Common myeloid progenitor, CD34-positive (primary cell): ENCODE results near the gene EHD2.

ENCODE experiments used
- CTCF ChIA-PET: fragments of 350-600 bp; sonication (Branson Sonifier 250); formaldehyde crosslinking; loops from one replicate; lab custom pipeline; 2021; ENCODE audit warnings: antibody characterized with exemption; lab: Charles Lee
- POLR2A ChIA-PET: fragments of 350-600 bp; sonication (Branson Sonifier 250); formaldehyde crosslinking; loops from one replicate; lab custom pipeline; 2021; ENCODE audit warnings: antibody characterized with exemption; lab: Charles Lee
- DNase-seq, 3 donors: peaks; one replicate each; pipeline versions ENCODE4 v3.0.0 to v3.0.0-alpha.2; 2013
- H3K27ac ChIP-seq, 2 experiments: 1 replicate in 1 of 2; 2 replicates in 1 of 2; pipeline ENCODE4 v1.7.0; 2013; ENCODE audit warnings: inconsistent platforms in 2 of 2, low read length in 2 of 2, mild to moderate bottlenecking in 2 of 2, low read depth in 1 of 2, moderate library complexity in 1 of 2; ENCODE audit not compliant: severe bottlenecking in 2 of 2, insufficient read depth in 1 of 2, poor library complexity in 1 of 2
- H3K27me3 ChIP-seq, 5 experiments: replicated peaks in 2 of 5; 1 replicate in 3 of 5; 2 replicates in 2 of 5; pipeline versions ENCODE4 v1.6.1 to v1.7.0; 2013; ENCODE audit warnings: low read length in 4 of 5, mild to moderate bottlenecking in 2 of 5, moderate library complexity in 2 of 5, inconsistent platforms in 1 of 5; ENCODE audit not compliant: insufficient read depth in 5 of 5, control insufficient read depth in 4 of 5
- H3K36me3 ChIP-seq, 4 experiments: 1 replicate in 2 of 4; 2 replicates in 2 of 4; pipeline versions ENCODE4 v1.6.1 to v1.7.0; 2013; ENCODE audit warnings: low read length in 3 of 4, control low read depth in 1 of 4, mild to moderate bottlenecking in 1 of 4; ENCODE audit not compliant: control insufficient read depth in 4 of 4, insufficient read depth in 4 of 4
- H3K4me1 ChIP-seq, 4 experiments: 1 replicate in 3 of 4; 2 replicates in 1 of 4; pipeline versions ENCODE4 v1.6.1 to v1.7.1; 2013; ENCODE audit warnings: low read length in 3 of 4, mild to moderate bottlenecking in 3 of 4, control low read depth in 1 of 4, inconsistent platforms in 1 of 4, moderate library complexity in 1 of 4; ENCODE audit not compliant: control insufficient read depth in 4 of 4, insufficient read depth in 4 of 4; ENCODE audit errors: control extremely low read depth in 1 of 4
- H3K4me3 ChIP-seq, 7 experiments: 1 replicate in 4 of 7; 2 replicates in 3 of 7; pipeline versions ENCODE4 v1.5.1 to v1.7.0; 2013; ENCODE audit warnings: mild to moderate bottlenecking in 7 of 7, low read length in 6 of 7, moderate library complexity in 6 of 7, inconsistent platforms in 2 of 7, low read depth in 2 of 7, control low read depth in 1 of 7; ENCODE audit not compliant: insufficient read depth in 4 of 7, control insufficient read depth in 1 of 7; ENCODE audit errors: extremely low read depth in 1 of 7
- H3K9me3 ChIP-seq, 5 experiments: 1 replicate in 4 of 5; 2 replicates in 1 of 5; pipeline versions ENCODE4 v1.6.1 to v1.7.1; 2013; ENCODE audit warnings: low read length in 4 of 5, mild to moderate bottlenecking in 2 of 5, inconsistent platforms in 1 of 5, low read depth in 1 of 5, moderate library complexity in 1 of 5; ENCODE audit not compliant: control insufficient read depth in 4 of 5, insufficient read depth in 2 of 5; ENCODE audit errors: control extremely low read depth in 1 of 5
- WGBS: methylation state at CpG from one replicate; pipeline ENCODE4 v1.1.5; 2013; ENCODE audit not compliant: insufficient coverage; 5-methylcytosine and 5-hydroxymethylcytosine counted together

The EHD2 gene

GRCh38 chr19:47673426-47673825 lies 39.8 kb upstream of the EHD2 start:
- DNase-seq: no peak
- 100% methylated on average over 2 of the region's 7 CpGs for WGBS
- no peaks in the 10 kb centered on the region for H3K27me3 ChIP-seq
- POLR2A ChIA-PET: no interaction called here
- no peaks in the 10 kb centered on the region for H3K9me3 ChIP-seq
- H3K27ac ChIP-seq: no peak overlapping the region
- H3K36me3 ChIP-seq: peaks cover 2 to 37% (median 22%) of the 10 kb centered on the region in 4 experiments
- H3K4me3 ChIP-seq: no peak overlapping the region
- CTCF ChIA-PET: interaction anchor here (1.7 kb wide), 1 partner anchor 12 kb away, joined by 3 read pairs; no protein-coding TSS in a partner anchor
- no peaks in the 10 kb centered on the region for H3K4me1 ChIP-seq

- no peak overlapping the region for H3K27ac ChIP-seq
- no peaks in the 10 kb centered on the region for H3K27me3 ChIP-seq
- 67% methylated on average over 2 of the region's 5 CpGs for WGBS
- ChIA-PET CTCF (interaction anchor here (0.6 to 1.7 kb wide), 2 partner anchors 13 to 381 kb away, joined by 3 read pairs; no protein-coding TSS in a partner anchor), POLR2A (no interaction called here)
- no peaks in the 10 kb centered on the region for H3K4me1 ChIP-seq
- no peak for DNase-seq
- H3K36me3 ChIP-seq: peaks cover 2 to 42% (median 23%) of the 10 kb centered on the region in 4 experiments
- no peaks in the 10 kb centered on the region for H3K9me3 ChIP-seq
- no peak overlapping the region for H3K4me3 ChIP-seq
These were observed 38.7 kb upstream of the EHD2 start for GRCh38 chr19:47674548-47674947.

GRCh38 chr19:47675271-47675670 lies 38.0 kb upstream of the EHD2 start:
- H3K4me3 ChIP-seq: no peak overlapping the region
- ChIA-PET CTCF (interaction anchor here (0.6 to 0.7 kb wide), 2 partner anchors 11 to 382 kb away, joined by 3 read pairs; no protein-coding TSS in a partner anchor), POLR2A (no interaction called here)
- WGBS: 98% methylated on average over 12 of the region's 12 CpGs
- no peak overlapping the region for H3K27ac ChIP-seq
- DNase-seq: no peak
- no peaks in the 10 kb centered on the region for H3K9me3 ChIP-seq
- H3K36me3 ChIP-seq: peaks cover 2 to 49% (median 26%) of the 10 kb centered on the region in 4 experiments
- H3K27me3 ChIP-seq: no peaks in the 10 kb centered on the region
- H3K4me1 ChIP-seq: no peaks in the 10 kb centered on the region

GRCh38 chr19:47675859-47676258 lies 37.4 kb upstream of the EHD2 start:
- H3K36me3 ChIP-seq: peaks cover 5 to 55% (median 28%) of the 10 kb centered on the region in 4 experiments
- H3K4me3 ChIP-seq: no peak overlapping the region
- 100% methylated on average over 6 of the region's 8 CpGs for WGBS
- H3K27me3 ChIP-seq: no peaks in the 10 kb centered on the region
- POLR2A ChIA-PET: no interaction called here
- CTCF ChIA-PET: interaction anchor here (0.7 kb wide), 1 partner anchor 11 kb away, joined by 3 read pairs; no protein-coding TSS in a partner anchor
- no peak for DNase-seq
- H3K4me1 ChIP-seq: no peaks in the 10 kb centered on the region
- no peaks in the 10 kb centered on the region for H3K9me3 ChIP-seq
- H3K27ac ChIP-seq: no peak overlapping the region

GRCh38 chr19:47676811-47677210 lies 36.4 kb upstream of the EHD2 start:
- Histone ChIP-seq H3K4me1 (no peaks in the 10 kb centered on the region), H3K4me3 (no peak overlapping the region), H3K27me3 (no peaks in the 10 kb centered on the region), H3K9me3 (no peaks in the 10 kb centered on the region), H3K27ac (no peak overlapping the region), H3K36me3 (peaks cover 5 to 62% (median 31%) of the 10 kb centered on the region in 4 experiments)
- ChIA-PET POLR2A (no interaction called here), CTCF (no interaction called here)
- 98% methylated on average over 5 of the region's 8 CpGs for WGBS
- DNase-seq: no peak

- peaks cover 5 to 55% (median 26%) of the 10 kb centered on the region in 4 experiments for H3K36me3 ChIP-seq
- CTCF ChIA-PET: interaction anchor here (0.6 kb wide), 1 partner anchor 399 kb away, joined by 3 read pairs; no protein-coding TSS in a partner anchor
- 97% methylated on average over 23 of the region's 30 CpGs for WGBS
These were observed 33.8 kb upstream of the EHD2 start for GRCh38 chr19:47679251-47679900.

More at GRCh38 chr19:47679251-47679900, 33.8 kb upstream of the EHD2 start:
- H3K4me3 ChIP-seq: no peak overlapping the region
- H3K27ac ChIP-seq: no peak overlapping the region
- DNase-seq: no peak
- H3K27me3 ChIP-seq: no peaks in the 10 kb centered on the region
- POLR2A ChIA-PET: no interaction called here
- no peaks in the 10 kb centered on the region for H3K4me1 ChIP-seq
- no peaks in the 10 kb centered on the region for H3K9me3 ChIP-seq
